ENCODE measurements around the gene ACOX3. TPM values are rescaled to one million over a fixed set of nuclear protein-coding genes. Genes with fewer than 3 reads are reported as not detected.
A peak's percentile ranks its signal among the peaks of the same experiment; 100 is the strongest.
"Not testable (repeated sequence)": the region's sequence is repeated elsewhere in the genome, so short reads cannot be mapped to it uniquely, and the experiment has no call there.

The ACOX3 gene
- polyA plus RNA-seq, 4 donors = 15.4 to 19.2 (median 16.5) TPM

- DNase-seq (ENCODE audit: low read depth in 4 of 4, low spot score in 2 of 4) = no peak
Observed at GRCh38 chr4:8343967-8344331, 96.6 kb downstream of the ACOX3 start.

- DNase-seq (ENCODE audit: low read depth in 4 of 4, low spot score in 2 of 4) = no peak
Observed at GRCh38 chr4:8343262-8343966, 97.1 kb downstream of the ACOX3 start.

GRCh38 chr4:8342651-8343261 is 97.8 kb downstream of the ACOX3 start:
- DNase-seq (ENCODE audit: low read depth in 4 of 4, low spot score in 2 of 4) = no peak

- DNase-seq (ENCODE audit: low read depth in 4 of 4, low spot score in 2 of 4) = peak in 2 of 4 donors; percentile 34 to 43
Observed at GRCh38 chr4:8341691-8342090, 98.8 kb downstream of the ACOX3 start.

- DNase-seq (ENCODE audit: low read depth in 4 of 4, low spot score in 2 of 4) = not testable (repeated sequence)
Observed at GRCh38 chr4:8341281-8341680, 99.2 kb downstream of the ACOX3 start.

GRCh38 chr4:8340781-8341241 is 99.7 kb downstream of the ACOX3 start:
- peak in 1 of 4 donors; percentile 27 for DNase-seq (ENCODE audit: low read depth in 4 of 4, low spot score in 2 of 4)

GRCh38 chr4:8338351-8338961 is 102.1 kb downstream of the ACOX3 start:
- no peak for DNase-seq (ENCODE audit: low read depth in 4 of 4, low spot score in 2 of 4)

GRCh38 chr4:8336412-8337075 is 104.0 kb downstream of the ACOX3 start:
- DNase-seq (ENCODE audit: low read depth in 4 of 4, low spot score in 2 of 4) = no peak

- DNase-seq (ENCODE audit: low read depth in 4 of 4, low spot score in 2 of 4) = no peak
Observed at GRCh38 chr4:8335848-8336247, 104.7 kb downstream of the ACOX3 start.

GRCh38 chr4:8334786-8335460 is 105.6 kb downstream of the ACOX3 start:
- DNase-seq (ENCODE audit: low read depth in 4 of 4, low spot score in 2 of 4) = no peak

GRCh38 chr4:8333726-8334460 is 106.6 kb downstream of the ACOX3 start:
- DNase-seq (ENCODE audit: low read depth in 4 of 4, low spot score in 2 of 4) = no peak

GRCh38 chr4:8332891-8333331 is 107.6 kb downstream of the ACOX3 start:
- DNase-seq (ENCODE audit: low read depth in 4 of 4, low spot score in 2 of 4) = no peak

- DNase-seq (ENCODE audit: low read depth in 4 of 4, low spot score in 2 of 4) = no peak
Observed at GRCh38 chr4:8332038-8332857, 108.3 kb downstream of the ACOX3 start.

GRCh38 chr4:8331575-8331955 is 109.0 kb downstream of the ACOX3 start:
- no peak for DNase-seq (ENCODE audit: low read depth in 4 of 4, low spot score in 2 of 4)

- DNase-seq (ENCODE audit: low read depth in 4 of 4, low spot score in 2 of 4) = no peak
Observed at GRCh38 chr4:8330821-8331574, 109.5 kb downstream of the ACOX3 start.

- no peak for DNase-seq (ENCODE audit: low read depth in 4 of 4, low spot score in 2 of 4)
Observed at GRCh38 chr4:8329859-8330761, 110.4 kb downstream of the ACOX3 start.

- DNase-seq (ENCODE audit: low read depth in 4 of 4, low spot score in 2 of 4) = no peak
Observed at GRCh38 chr4:8329560-8329858, 111.0 kb downstream of the ACOX3 start.

Measured in left renal cortex interstitium (tissue), 4 donors.